SK-N-SH treated with all-trans-retinoic acid at 6 μM for 48 hours (cell line): ENCODE measurements around the gene GPC5.

ENCODE experiments used
- ARNTL ChIP-seq: fragments of 450-650 bp; formaldehyde crosslinking; IDR thresholded peaks from 2 replicates; pipeline ENCODE4 v1.5.0; 2020; ENCODE audit warnings: low read depth, mild to moderate bottlenecking, moderate library complexity, borderline replicate concordance
- CSDC2 ChIP-seq: fragments of 250-450 bp; sonication (Bioruptor Pico); IDR thresholded peaks from 2 replicates; pipeline ENCODE4 v1.5.0; 2020; ENCODE audit warnings: mild to moderate bottlenecking, moderate library complexity
- ESRRG ChIP-seq: fragments of 250-450 bp; sonication (Bioruptor Pico); IDR thresholded peaks from 2 replicates; pipeline ENCODE4 v1.6.1; 2021; ENCODE audit warnings: mild to moderate bottlenecking
- PPARA ChIP-seq: fragments of 250-450 bp; sonication (Bioruptor Pico); IDR thresholded peaks from 2 replicates; pipeline ENCODE4 v1.5.0; 2020; ENCODE audit warnings: mild to moderate bottlenecking, borderline replicate concordance
- RARB ChIP-seq: fragments of 250-450 bp; sonication (Bioruptor Pico); IDR thresholded peaks from 2 replicates; pipeline ENCODE4 v1.8.0; 2021; ENCODE audit warnings: mild to moderate bottlenecking, moderate library complexity
- TCF4 ChIP-seq: fragments of 250-450 bp; sonication (Bioruptor Pico); IDR thresholded peaks from 2 replicates; pipeline ENCODE4 v1.8.0; 2021; ENCODE audit warnings: mild to moderate bottlenecking, moderate library complexity, borderline replicate concordance
- ZC3H10 ChIP-seq: fragments of 250-450 bp; sonication (Bioruptor Pico); IDR thresholded peaks from 2 replicates; pipeline ENCODE4 v1.5.1; 2021; ENCODE audit warnings: mild to moderate bottlenecking, moderate library complexity
- ZFP30 ChIP-seq: fragments of 450-650 bp; formaldehyde crosslinking; IDR thresholded peaks from 2 replicates; pipeline ENCODE4 v1.5.0; 2022; ENCODE audit warnings: mild to moderate bottlenecking, moderate library complexity
- TF ChIP-seq, protein P1 (sequence below): fragments of 250-450 bp; sonication (Bioruptor Pico); IDR thresholded peaks from 2 replicates; pipeline ENCODE4 v1.5.1; 2020; ENCODE audit warnings: low read depth, mild to moderate bottlenecking, moderate library complexity
- TF ChIP-seq, protein P2 (sequence below): fragments of 250-450 bp; sonication (Bioruptor Pico); IDR thresholded peaks from 2 replicates; pipeline ENCODE4 v1.8.0; 2021; ENCODE audit warnings: low read depth, mild to moderate bottlenecking, moderate library complexity, borderline replicate concordance
- TF ChIP-seq, protein P3 (sequence below): fragments of 250-450 bp; sonication (Bioruptor Pico); IDR thresholded peaks from 2 replicates; pipeline ENCODE4 v1.8.0; 2020; ENCODE audit warnings: mild to moderate bottlenecking, moderate library complexity, borderline replicate concordance

- TF ChIP-seq, protein P1, sequence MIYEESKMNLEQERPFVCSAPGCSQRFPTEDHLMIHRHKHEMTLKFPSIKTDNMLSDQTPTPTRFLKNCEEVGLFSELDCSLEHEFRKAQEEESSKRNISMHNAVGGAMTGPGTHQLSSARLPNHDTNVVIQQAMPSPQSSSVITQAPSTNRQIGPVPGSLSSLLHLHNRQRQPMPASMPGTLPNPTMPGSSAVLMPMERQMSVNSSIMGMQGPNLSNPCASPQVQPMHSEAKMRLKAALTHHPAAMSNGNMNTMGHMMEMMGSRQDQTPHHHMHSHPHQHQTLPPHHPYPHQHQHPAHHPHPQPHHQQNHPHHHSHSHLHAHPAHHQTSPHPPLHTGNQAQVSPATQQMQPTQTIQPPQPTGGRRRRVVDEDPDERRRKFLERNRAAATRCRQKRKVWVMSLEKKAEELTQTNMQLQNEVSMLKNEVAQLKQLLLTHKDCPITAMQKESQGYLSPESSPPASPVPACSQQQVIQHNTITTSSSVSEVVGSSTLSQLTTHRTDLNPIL (CRISPR knock-in tag): no peak
- TF ChIP-seq CSDC2 (CRISPR knock-in tag) (no peak), ARNTL (CRISPR knock-in tag) (no peak), PPARA (CRISPR knock-in tag) (no peak), ZFP30 (CRISPR knock-in tag) (no peak), TCF4 (CRISPR knock-in tag) (no peak), RARB (CRISPR knock-in tag) (no peak), ZC3H10 (no peak), ESRRG (CRISPR knock-in tag) (no peak)
- TF ChIP-seq, protein P2, sequence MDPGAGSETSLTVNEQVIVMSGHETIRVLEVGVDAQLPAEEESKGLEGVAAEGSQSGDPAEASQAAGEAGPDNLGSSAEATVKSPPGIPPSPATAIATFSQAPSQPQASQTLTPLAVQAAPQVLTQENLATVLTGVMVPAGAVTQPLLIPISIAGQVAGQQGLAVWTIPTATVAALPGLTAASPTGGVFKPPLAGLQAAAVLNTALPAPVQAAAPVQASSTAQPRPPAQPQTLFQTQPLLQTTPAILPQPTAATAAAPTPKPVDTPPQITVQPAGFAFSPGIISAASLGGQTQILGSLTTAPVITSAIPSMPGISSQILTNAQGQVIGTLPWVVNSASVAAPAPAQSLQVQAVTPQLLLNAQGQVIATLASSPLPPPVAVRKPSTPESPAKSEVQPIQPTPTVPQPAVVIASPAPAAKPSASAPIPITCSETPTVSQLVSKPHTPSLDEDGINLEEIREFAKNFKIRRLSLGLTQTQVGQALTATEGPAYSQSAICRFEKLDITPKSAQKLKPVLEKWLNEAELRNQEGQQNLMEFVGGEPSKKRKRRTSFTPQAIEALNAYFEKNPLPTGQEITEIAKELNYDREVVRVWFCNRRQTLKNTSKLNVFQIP (CRISPR knock-in tag): no peak
- TF ChIP-seq, protein P3, sequence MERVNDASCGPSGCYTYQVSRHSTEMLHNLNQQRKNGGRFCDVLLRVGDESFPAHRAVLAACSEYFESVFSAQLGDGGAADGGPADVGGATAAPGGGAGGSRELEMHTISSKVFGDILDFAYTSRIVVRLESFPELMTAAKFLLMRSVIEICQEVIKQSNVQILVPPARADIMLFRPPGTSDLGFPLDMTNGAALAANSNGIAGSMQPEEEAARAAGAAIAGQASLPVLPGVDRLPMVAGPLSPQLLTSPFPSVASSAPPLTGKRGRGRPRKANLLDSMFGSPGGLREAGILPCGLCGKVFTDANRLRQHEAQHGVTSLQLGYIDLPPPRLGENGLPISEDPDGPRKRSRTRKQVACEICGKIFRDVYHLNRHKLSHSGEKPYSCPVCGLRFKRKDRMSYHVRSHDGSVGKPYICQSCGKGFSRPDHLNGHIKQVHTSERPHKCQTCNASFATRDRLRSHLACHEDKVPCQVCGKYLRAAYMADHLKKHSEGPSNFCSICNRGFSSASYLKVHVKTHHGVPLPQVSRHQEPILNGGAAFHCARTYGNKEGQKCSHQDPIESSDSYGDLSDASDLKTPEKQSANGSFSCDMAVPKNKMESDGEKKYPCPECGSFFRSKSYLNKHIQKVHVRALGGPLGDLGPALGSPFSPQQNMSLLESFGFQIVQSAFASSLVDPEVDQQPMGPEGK: no peak
Observed at GRCh38 chr13:92028695-92029094, 630.3 kb downstream of the GPC5 start.
